Endodermal cell (in vitro differentiated cells): ENCODE results near the gene MROH7. TPM values are rescaled to one million over a fixed set of nuclear protein-coding genes. Genes with fewer than 3 reads are reported as not detected.

Experiments
- DNase-seq: peaks from one replicate; pipeline ENCODE4 v3.0.0-alpha.2; 2017
- H3K27ac ChIP-seq: 2 replicates; pipeline ENCODE4 v1.5.1; 2013; ENCODE audit warnings: mild to moderate bottlenecking, low read depth, low read length, moderate library complexity
- H3K27me3 ChIP-seq: 2 replicates; pipeline ENCODE4 v1.6.1; 2013; ENCODE audit warnings: mild to moderate bottlenecking, low read length, moderate library complexity; ENCODE audit not compliant: insufficient read depth, control insufficient read depth, poor library complexity, severe bottlenecking
- H3K36me3 ChIP-seq: 2 replicates; pipeline ENCODE4 v1.7.0; 2013; ENCODE audit warnings: mild to moderate bottlenecking, low read length, moderate library complexity; ENCODE audit not compliant: control insufficient read depth, insufficient read depth
- H3K4me1 ChIP-seq: one replicate; pipeline ENCODE4 v1.7.0; 2013; ENCODE audit warnings: low read length; ENCODE audit not compliant: control insufficient read depth, insufficient read depth
- H3K4me3 ChIP-seq: 2 replicates; pipeline ENCODE4 v1.5.1; 2013; ENCODE audit warnings: mild to moderate bottlenecking, low read length, moderate library complexity
- H3K9ac ChIP-seq: 2 replicates; pipeline ENCODE4 v1.6.1; 2013; ENCODE audit warnings: mild to moderate bottlenecking, low read length, moderate library complexity; ENCODE audit not compliant: poor library complexity, severe bottlenecking; ENCODE audit errors: extremely low read depth
- H3K9me3 ChIP-seq: 2 replicates; pipeline ENCODE4 v1.6.1; 2013; ENCODE audit warnings: mild to moderate bottlenecking, low read length, moderate library complexity; ENCODE audit not compliant: control insufficient read depth
- H3K27ac Mint-ChIP-seq: 2 replicates; pipeline ENCODE4 v1.8.0; 2020; ENCODE audit warnings: mixed read lengths
- H3K27me3 Mint-ChIP-seq: 2 replicates; pipeline ENCODE4 v1.8.0; 2021; ENCODE audit warnings: mild to moderate bottlenecking, mixed read lengths; ENCODE audit not compliant: insufficient read depth
- H3K36me3 Mint-ChIP-seq: 2 replicates; pipeline ENCODE4 v1.8.0; 2020; ENCODE audit warnings: low read depth, mixed read lengths
- H3K4me1 Mint-ChIP-seq: 2 replicates; pipeline ENCODE4 v1.8.0; 2020; ENCODE audit warnings: mixed read lengths
- H3K4me3 Mint-ChIP-seq: 2 replicates; pipeline ENCODE4 v1.8.0; 2020; ENCODE audit warnings: mild to moderate bottlenecking, moderate library complexity, mixed read lengths
- H3K9me3 Mint-ChIP-seq: 2 replicates; pipeline ENCODE4 v1.8.0; 2020; ENCODE audit warnings: mild to moderate bottlenecking, mixed read lengths
- WGBS, 2 experiments: methylation state at CpG; one replicate each; pipeline versions ENCODE4 v1.1.5 to v1.1.7; 2013; ENCODE audit warnings: missing lambda C conversion rate in 2 of 2, mixed read lengths in 1 of 2; ENCODE audit not compliant: insufficient coverage in 1 of 2, insufficient read length in 1 of 2; 5-methylcytosine and 5-hydroxymethylcytosine counted together
- total RNA-seq, 2 donors: library from RNA; stranded (reverse); fragmentation: NEBNext Ultra II Directional in 1 of 2; extraction: Animal tissue kit (Norgen Biotek cat#: 25700) in 1 of 2; gene quantifications; 2 replicates in 1 of 2; 3 replicates in 1 of 2; pipeline ENCODE4 v1.2.1, GENCODE V29; 2021
- TF ChIP-seq, protein P1 (sequence below): fragments of 200-600 bp; sonication (generic); conservative IDR thresholded peaks from 2 replicates; pipeline ENCODE4 v1.5.0; 2021; ENCODE audit warnings: antibody characterized with exemption, mild to moderate bottlenecking

The MROH7 gene
- total RNA-seq, 2 donors from 2014 or later = 0.46 to 1.4 TPM

DNA sequence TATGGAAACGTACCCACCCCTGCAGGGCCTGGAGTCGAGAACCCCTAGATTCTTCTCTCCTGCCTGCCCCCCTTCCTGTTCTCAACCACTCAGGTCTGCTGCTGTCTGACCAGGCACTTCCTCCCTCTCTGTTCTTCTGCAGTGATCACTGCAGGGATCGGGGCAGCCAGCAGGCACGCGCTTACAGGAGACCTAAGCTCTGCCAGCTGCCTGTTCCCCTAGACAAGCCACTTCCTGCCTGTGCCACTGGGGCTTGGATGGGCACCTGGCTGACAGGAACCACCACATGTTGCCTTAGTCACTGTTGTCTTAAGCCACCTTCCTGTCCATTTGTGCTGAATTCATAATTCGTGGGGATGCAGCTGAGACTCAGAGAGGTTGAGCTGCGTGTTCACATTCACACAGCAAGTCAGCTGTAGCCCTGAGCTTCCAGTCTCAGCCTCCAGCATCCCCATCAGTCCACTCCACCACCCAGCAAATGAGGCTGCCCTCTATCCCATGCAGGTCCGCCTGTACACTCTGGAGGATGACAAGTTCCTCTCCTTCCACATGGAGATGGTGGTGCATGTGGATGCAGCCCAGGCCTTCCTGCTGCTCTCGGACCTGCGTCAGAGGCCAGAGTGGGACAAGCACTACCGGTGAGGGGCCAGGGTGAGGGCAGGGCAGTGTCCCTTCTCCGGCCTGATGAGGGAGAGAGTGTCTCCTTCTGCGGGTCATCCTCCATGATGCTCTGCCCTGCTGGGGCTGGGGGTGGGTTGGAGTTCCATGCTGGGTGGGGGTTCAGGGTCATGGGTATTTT lies 36.8 kb upstream of the MROH7 start:
- no peak overlapping the region for H3K27ac Mint-ChIP-seq
- no peaks in the 10 kb centered on the region for H3K27me3 ChIP-seq
- H3K9ac ChIP-seq = no peak overlapping the region
- TF ChIP-seq, protein P1, sequence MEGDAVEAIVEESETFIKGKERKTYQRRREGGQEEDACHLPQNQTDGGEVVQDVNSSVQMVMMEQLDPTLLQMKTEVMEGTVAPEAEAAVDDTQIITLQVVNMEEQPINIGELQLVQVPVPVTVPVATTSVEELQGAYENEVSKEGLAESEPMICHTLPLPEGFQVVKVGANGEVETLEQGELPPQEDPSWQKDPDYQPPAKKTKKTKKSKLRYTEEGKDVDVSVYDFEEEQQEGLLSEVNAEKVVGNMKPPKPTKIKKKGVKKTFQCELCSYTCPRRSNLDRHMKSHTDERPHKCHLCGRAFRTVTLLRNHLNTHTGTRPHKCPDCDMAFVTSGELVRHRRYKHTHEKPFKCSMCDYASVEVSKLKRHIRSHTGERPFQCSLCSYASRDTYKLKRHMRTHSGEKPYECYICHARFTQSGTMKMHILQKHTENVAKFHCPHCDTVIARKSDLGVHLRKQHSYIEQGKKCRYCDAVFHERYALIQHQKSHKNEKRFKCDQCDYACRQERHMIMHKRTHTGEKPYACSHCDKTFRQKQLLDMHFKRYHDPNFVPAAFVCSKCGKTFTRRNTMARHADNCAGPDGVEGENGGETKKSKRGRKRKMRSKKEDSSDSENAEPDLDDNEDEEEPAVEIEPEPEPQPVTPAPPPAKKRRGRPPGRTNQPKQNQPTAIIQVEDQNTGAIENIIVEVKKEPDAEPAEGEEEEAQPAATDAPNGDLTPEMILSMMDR = no peak
- no peak for DNase-seq
- no peaks in the 10 kb centered on the region for H3K9me3 Mint-ChIP-seq
- 93 to 95% methylated on average over 11 to 13 of the region's 13 CpGs for WGBS, 2 experiments
- no peaks in the 10 kb centered on the region for H3K36me3 Mint-ChIP-seq
- H3K4me1 Mint-ChIP-seq = no peaks in the 10 kb centered on the region
- H3K36me3 ChIP-seq = no peaks in the 10 kb centered on the region
- no peaks in the 10 kb centered on the region for H3K9me3 ChIP-seq
- H3K4me1 ChIP-seq = no peaks in the 10 kb centered on the region
- H3K4me3 Mint-ChIP-seq = no peak overlapping the region
- no peaks in the 10 kb centered on the region for H3K27me3 Mint-ChIP-seq
- no peak overlapping the region for H3K27ac ChIP-seq
- no peak overlapping the region for H3K4me3 ChIP-seq

DNA sequence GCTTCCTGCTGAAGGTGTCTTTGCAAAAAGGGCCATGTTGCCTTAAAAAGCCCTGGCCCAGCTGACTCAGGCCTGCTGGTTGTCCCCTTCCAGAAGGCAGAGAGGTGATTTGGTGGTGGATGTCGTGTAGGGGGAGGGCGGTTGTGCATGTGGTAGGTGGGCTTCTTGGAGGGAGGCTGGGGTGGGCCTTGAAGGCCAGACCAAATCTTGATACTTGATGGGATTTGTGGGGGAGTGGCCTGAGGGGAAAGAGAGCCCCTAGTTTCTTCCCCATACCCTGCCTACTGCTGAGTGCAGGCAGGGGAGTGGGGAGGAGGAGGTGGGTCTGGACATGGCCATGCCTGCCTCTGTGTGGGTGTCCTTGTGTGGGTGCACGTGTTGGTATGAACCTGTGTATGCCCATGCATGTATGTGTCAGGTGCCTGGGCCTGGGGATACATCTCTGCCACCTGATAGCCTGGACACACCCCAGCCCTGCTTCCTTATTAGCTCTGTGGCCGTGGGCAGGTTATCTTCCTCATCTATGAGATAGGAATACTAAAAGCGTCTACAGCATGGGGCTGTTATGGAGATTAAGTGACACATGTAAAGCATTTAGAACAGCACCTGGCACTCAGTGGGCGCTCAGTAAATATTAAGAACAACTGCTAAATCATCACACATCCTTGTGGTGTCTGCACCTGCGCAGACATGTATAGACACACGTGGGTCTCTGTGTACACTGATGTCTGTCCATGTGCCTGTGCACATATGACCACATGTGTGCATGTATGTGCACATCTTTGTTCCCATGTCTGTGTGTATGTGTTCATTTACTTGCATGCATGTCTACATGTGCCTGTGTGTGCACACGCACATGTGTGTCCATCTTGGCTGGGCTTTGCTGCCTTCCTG lies 35.2 kb upstream of the MROH7 start:
- no peaks in the 10 kb centered on the region for H3K9me3 Mint-ChIP-seq
- no peaks in the 10 kb centered on the region for H3K4me1 ChIP-seq
- H3K27ac Mint-ChIP-seq = no peak overlapping the region
- H3K27ac ChIP-seq = no peak overlapping the region
- no peak overlapping the region for H3K4me3 Mint-ChIP-seq
- H3K9ac ChIP-seq = no peak overlapping the region
- no peaks in the 10 kb centered on the region for H3K27me3 ChIP-seq
- 92 to 94% methylated on average over 6 to 9 of the region's 9 CpGs for WGBS, 2 experiments
- H3K4me1 Mint-ChIP-seq = no peaks in the 10 kb centered on the region
- DNase-seq = no peak
- H3K27me3 Mint-ChIP-seq = no peaks in the 10 kb centered on the region
- no peak overlapping the region for H3K4me3 ChIP-seq
- TF ChIP-seq, protein P1 = no peak
- H3K36me3 ChIP-seq = no peaks in the 10 kb centered on the region
- no peaks in the 10 kb centered on the region for H3K36me3 Mint-ChIP-seq
- no peaks in the 10 kb centered on the region for H3K9me3 ChIP-seq

GRCh38 chr1:54606990-54607325 lies 34.6 kb upstream of the MROH7 start:
- H3K36me3 ChIP-seq = no peaks in the 10 kb centered on the region
- no peak overlapping the region for H3K9ac ChIP-seq
- H3K4me1 Mint-ChIP-seq = no peaks in the 10 kb centered on the region
- no peak for DNase-seq
- H3K27me3 Mint-ChIP-seq = no peaks in the 10 kb centered on the region
- H3K27ac Mint-ChIP-seq = no peak overlapping the region
- H3K4me3 Mint-ChIP-seq = no peak overlapping the region
- WGBS, 2 experiments = 93 to 94% methylated on average over 8 to 13 of the region's 13 CpGs
- H3K4me1 ChIP-seq = no peaks in the 10 kb centered on the region
- no peaks in the 10 kb centered on the region for H3K9me3 Mint-ChIP-seq
- TF ChIP-seq, protein P1 = no peak
- no peaks in the 10 kb centered on the region for H3K27me3 ChIP-seq
- H3K9me3 ChIP-seq = no peaks in the 10 kb centered on the region
- no peak overlapping the region for H3K4me3 ChIP-seq
- no peak overlapping the region for H3K27ac ChIP-seq
- H3K36me3 Mint-ChIP-seq = no peaks in the 10 kb centered on the region
